LNCAP (cell line): ENCODE measurements around the gene COQ2.

Source experiments
- TF ChIP-seq, protein P1 (sequence below): fragments of 450-650 bp; IDR thresholded peaks from 2 replicates; pipeline ENCODE4 v1.5.1; 2017; ENCODE audit warnings: mild to moderate bottlenecking

The COQ2 gene

DNA sequence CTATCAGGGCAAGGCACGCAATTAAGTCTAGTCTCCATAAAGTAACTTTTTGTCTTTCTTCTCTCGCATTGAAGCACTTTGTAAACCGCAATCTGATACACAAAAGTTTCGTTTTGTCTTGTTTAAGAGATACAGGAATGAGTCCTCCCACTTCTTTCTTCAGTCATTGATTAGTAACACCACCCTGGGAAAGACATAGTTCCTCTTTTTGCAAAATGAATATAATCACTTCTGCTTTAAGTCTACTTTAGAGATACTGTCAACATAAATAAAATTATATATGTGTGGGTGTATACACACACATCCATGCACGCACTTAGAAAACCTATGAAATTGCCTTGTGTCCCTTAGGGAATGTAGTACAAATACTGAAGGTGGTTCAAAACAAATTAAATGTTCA, 11.7 kb downstream of the COQ2 start:
- TF ChIP-seq, protein P1, sequence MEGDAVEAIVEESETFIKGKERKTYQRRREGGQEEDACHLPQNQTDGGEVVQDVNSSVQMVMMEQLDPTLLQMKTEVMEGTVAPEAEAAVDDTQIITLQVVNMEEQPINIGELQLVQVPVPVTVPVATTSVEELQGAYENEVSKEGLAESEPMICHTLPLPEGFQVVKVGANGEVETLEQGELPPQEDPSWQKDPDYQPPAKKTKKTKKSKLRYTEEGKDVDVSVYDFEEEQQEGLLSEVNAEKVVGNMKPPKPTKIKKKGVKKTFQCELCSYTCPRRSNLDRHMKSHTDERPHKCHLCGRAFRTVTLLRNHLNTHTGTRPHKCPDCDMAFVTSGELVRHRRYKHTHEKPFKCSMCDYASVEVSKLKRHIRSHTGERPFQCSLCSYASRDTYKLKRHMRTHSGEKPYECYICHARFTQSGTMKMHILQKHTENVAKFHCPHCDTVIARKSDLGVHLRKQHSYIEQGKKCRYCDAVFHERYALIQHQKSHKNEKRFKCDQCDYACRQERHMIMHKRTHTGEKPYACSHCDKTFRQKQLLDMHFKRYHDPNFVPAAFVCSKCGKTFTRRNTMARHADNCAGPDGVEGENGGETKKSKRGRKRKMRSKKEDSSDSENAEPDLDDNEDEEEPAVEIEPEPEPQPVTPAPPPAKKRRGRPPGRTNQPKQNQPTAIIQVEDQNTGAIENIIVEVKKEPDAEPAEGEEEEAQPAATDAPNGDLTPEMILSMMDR = no peak

DNA sequence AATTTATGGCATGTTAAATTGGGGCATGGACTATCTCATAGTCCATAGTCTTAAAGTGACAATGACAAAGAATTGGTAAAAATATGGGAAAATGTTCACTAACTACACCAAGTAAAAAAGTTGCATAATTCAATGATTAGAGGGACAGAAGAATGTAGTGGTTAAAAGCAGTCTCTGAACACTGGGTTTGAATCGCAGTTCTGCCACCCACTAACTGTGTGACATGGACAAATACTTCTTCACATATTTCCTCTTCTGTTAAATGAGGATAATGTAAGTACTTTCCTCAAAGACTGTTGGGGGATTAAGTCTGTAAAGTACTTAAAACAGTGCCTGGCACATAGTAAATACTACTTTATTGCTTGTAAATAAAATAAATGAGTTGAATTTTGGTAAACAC, 15.3 kb downstream of the COQ2 start:
- TF ChIP-seq, protein P1 = no peak

DNA sequence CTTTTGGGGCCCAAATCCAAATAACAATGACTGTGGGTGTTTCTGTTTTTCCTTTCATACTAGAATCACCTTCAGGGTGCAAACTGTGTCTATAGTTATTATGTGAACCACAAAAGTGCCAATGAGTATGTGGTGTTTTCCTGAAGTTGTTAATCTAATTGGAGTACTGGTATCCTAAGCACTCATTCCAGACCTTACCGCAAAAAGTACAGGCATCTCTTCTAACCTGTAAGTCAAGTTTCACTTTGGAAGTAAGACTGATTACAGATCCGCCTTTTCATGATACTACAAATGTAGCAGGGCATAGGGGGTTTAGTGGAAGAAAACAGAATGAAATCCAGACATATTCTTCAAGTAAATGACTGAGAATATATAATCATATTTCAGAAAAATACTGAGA, 16.1 kb downstream of the COQ2 start:
- TF ChIP-seq, protein P1 = no peak

DNA sequence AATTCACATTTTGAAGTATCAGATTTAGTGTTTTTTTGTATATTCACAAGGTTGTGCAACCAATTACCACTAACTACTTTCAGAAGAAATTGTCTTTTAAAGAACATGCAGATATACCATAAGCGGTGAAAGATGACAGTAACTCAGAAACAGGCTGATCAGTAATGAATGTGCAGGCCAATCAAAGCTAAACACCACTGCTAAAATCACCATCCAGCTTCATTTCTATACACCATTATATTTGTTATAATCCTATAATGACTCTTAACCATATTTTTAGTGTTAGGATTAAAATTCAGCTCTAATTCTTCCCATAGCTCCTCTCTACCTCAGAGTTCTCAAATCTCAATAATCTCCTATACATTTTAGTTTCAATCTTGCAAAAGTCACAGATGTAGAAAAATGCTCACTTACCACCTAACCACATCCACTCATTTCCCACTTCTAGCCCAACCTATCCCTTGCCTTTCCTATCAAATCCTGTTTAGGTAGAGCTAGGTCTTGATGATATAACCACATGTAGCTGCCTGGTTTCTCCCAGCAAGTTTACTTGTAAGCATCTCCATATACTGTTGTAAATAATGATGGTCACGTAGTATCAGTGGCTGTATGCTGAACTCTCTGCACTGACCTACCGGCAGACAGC, 16.6 kb downstream of the COQ2 start:
- TF ChIP-seq, protein P1 = no peak

DNA sequence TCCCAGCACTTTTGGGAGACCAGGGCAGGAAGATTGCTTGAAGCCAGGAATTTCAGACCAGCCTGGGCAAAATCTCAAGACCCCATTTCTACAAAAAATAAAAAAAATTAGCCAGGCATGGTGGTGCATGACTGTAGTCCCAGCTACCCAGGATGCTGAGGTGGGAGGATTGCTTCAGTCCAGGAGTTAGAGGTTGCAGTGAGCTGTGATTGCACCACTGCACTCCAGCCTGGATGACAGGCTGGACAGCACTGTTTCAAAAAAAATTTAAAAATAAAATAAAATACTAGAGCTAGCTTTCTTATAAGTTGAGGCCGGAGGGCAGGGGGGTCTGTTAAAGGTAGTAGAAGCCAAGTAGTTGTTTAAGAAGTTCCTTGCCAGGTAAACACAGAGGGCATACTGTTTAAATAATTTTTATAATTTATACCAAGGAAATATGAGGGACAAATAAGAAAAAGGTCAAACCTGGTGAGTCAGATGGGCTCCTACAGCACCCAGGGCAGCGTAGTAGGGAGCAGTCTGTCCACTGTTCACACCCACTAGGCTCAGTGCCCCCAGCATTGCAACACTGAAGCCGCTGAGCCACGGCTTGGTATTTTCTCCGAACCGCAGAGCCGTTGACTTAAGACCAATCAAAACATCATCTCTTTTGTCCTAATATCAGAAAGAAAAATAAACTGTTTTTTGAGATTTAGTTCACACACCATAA, 17.3 kb downstream of the COQ2 start:
- TF ChIP-seq, protein P1 = no peak

DNA sequence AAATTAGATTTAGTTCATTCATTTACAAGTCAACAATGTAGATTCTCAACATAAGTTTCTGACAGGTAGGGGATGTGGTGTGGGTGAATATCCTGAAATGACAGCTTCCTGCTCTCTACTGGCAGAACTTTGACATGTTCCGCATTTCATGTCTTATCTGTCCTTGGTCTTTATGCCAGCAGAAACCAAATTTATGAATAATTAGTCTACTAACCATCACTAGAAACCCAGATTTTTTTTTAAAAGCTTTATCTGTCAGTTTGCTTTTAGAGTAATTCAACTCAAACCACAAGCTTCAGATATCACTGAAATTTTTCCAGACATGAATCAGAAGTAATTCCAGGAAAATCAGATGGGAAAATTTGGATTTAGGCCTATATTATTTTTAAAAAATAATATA, 17.9 kb downstream of the COQ2 start:
- TF ChIP-seq, protein P1 = no peak

DNA sequence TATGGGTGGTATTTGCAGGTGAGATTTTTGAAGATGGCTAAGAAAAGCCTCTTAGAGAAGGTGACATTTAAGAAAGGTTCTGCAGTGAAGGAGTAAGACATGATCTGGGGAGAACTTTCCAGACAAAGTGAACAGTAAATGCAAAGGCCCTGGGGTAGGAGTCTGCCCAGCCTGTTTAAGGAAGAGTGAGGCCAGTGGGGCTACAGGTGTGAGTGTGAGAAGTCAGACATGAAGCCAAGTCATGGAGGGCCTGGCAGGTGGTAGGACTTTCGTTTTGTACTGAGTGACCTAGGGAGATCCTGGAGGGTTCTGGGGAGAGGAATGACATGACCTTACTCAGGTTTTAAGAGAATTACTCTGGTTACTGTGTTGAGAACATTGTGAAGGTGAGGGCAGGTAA, 21.5 kb downstream of the COQ2 start:
- TF ChIP-seq, protein P1 = no peak
